Glutamatergic neuron (in vitro differentiated cells): Measurements from ENCODE around the gene ADH1B. TPM values are rescaled to one million over a fixed set of nuclear protein-coding genes. Genes with fewer than 3 reads are reported as not detected.

Experiments
- DNase-seq: peaks from one replicate; pipeline ENCODE4 v3.0.0; 2022
- H3K27ac Mint-ChIP-seq: one replicate; pipeline ENCODE4 v1.8.0; 2020; ENCODE audit warnings: mild to moderate bottlenecking, mixed read lengths, inconsistent platforms; ENCODE audit not compliant: unreplicated experiment
- H3K27me3 Mint-ChIP-seq: one replicate; pipeline ENCODE4 v1.8.0; 2020; ENCODE audit warnings: mild to moderate bottlenecking, moderate library complexity, mixed read lengths, inconsistent platforms; ENCODE audit not compliant: unreplicated experiment
- H3K36me3 Mint-ChIP-seq: one replicate; pipeline ENCODE4 v1.8.0; 2020; ENCODE audit warnings: mild to moderate bottlenecking, mixed read lengths, inconsistent platforms; ENCODE audit not compliant: unreplicated experiment
- H3K4me1 Mint-ChIP-seq: one replicate; pipeline ENCODE4 v1.8.0; 2020; ENCODE audit warnings: mild to moderate bottlenecking, low read depth, mixed read lengths, inconsistent platforms; ENCODE audit not compliant: unreplicated experiment
- H3K4me3 Mint-ChIP-seq: one replicate; pipeline ENCODE4 v1.8.0; 2020; ENCODE audit warnings: mild to moderate bottlenecking, mixed read lengths, inconsistent platforms; ENCODE audit not compliant: unreplicated experiment
- H3K9me3 Mint-ChIP-seq: one replicate; pipeline ENCODE4 v1.8.0; 2020; ENCODE audit warnings: mild to moderate bottlenecking, moderate library complexity, mixed read lengths, inconsistent platforms; ENCODE audit not compliant: unreplicated experiment
- CTCF ChIP-seq: fragments of 200-600 bp; sonication (generic); IDR thresholded peaks from one replicate; pipeline ENCODE4 v1.5.0; 2021; ENCODE audit not compliant: partially characterized antibody, unreplicated experiment
- total RNA-seq: library from RNA; stranded (reverse); fragmentation: NEBNext Ultra II Directional; extraction: Animal tissue kit (Norgen Biotek cat#: 25700); gene quantifications from one replicate; pipeline ENCODE4 v1.2.1, GENCODE V29; 2021; ENCODE audit not compliant: unreplicated experiment

Gene ADH1B
- total RNA-seq, 1 donor from 2014 or later = not detected

GRCh38 chr4:99293357-99293756 is 27.8 kb downstream of the ADH1B start:
- Mint-ChIP-seq H3K36me3 (peaks cover 4% of the 10 kb centered on the region), H3K4me3 (no peak overlapping the region), H3K27ac (no peak overlapping the region), H3K27me3 (no peaks in the 10 kb centered on the region), H3K9me3 (no peaks in the 10 kb centered on the region), H3K4me1 (no peaks in the 10 kb centered on the region)
- no peak for TF ChIP-seq CTCF
- DNase-seq = no peak

GRCh38 chr4:99290848-99291786 is 30.1 kb downstream of the ADH1B start, which contains the start of gene ADH1A:
ADH1A (minus strand) TSS chr4:99290985; CDS start chr4:99290914, 71 bp downstream.
- H3K36me3 Mint-ChIP-seq = peaks cover 4% of the 10 kb centered on the region
- H3K9me3 Mint-ChIP-seq = no peaks in the 10 kb centered on the region
- DNase-seq = no peak
- no peak within 1 kb of the TSS for H3K4me3 Mint-ChIP-seq
- no peak for TF ChIP-seq CTCF
- no peak within 1 kb of the TSS for H3K27ac Mint-ChIP-seq
- H3K27me3 Mint-ChIP-seq = no peaks in the 10 kb centered on the region
- no peaks in the 10 kb centered on the region for H3K4me1 Mint-ChIP-seq

DNA sequence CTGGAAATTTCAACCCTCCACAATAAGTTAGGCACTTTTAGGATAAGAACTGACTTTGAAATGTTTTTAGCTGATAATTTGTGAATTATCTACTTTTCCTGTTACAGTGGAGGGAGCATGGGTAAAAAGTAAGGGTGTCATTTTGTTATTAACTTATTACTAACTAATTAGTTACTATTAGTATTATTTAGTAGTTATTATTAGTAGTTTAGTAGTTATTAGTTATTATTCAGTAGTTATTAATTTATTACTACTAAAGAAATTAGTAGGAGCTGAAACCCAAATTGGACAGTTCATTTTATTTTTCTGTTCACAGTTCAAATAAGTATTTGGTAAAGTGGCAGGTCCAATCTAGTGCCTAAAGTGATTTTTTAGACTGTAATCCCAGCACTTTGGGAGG is 35.8 kb downstream of the ADH1B start:
- H3K4me1 Mint-ChIP-seq = no peaks in the 10 kb centered on the region
- H3K36me3 Mint-ChIP-seq = no peaks in the 10 kb centered on the region
- H3K9me3 Mint-ChIP-seq = no peaks in the 10 kb centered on the region
- no peak overlapping the region for H3K4me3 Mint-ChIP-seq
- DNase-seq = no peak
- H3K27ac Mint-ChIP-seq = no peak overlapping the region
- no peak for TF ChIP-seq CTCF
- H3K27me3 Mint-ChIP-seq = no peaks in the 10 kb centered on the region

GRCh38 chr4:99282731-99283130 is 38.5 kb downstream of the ADH1B start:
- no peak for TF ChIP-seq CTCF
- Mint-ChIP-seq H3K9me3 (no peaks in the 10 kb centered on the region), H3K4me3 (no peak overlapping the region), H3K4me1 (no peaks in the 10 kb centered on the region), H3K27me3 (no peaks in the 10 kb centered on the region), H3K27ac (no peak overlapping the region), H3K36me3 (no peaks in the 10 kb centered on the region)
- DNase-seq = no peak

DNA sequence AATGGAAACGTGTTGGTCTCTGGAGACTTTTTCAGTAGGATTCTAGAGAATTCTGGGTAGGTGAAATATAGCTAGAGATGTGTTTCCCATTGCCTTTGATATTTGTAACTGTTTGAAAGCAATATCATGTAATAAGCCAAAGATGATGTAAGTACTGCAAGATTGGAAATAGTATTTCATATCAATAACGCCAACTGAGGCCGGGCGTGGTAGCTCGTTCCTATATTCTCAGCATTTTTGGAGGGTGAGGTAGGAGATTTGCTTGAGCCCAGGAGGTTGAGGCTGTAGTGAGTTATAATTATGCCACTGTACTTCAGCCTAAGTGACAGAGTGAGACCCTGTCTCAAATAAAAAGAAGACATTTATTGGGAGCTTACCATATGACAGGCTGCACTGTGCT is 39.9 kb downstream of the ADH1B start:
- no peak for DNase-seq
- H3K36me3 Mint-ChIP-seq = no peaks in the 10 kb centered on the region
- H3K4me1 Mint-ChIP-seq = no peaks in the 10 kb centered on the region
- H3K27ac Mint-ChIP-seq = no peak overlapping the region
- H3K4me3 Mint-ChIP-seq = no peak overlapping the region
- no peaks in the 10 kb centered on the region for H3K9me3 Mint-ChIP-seq
- no peak for TF ChIP-seq CTCF
- H3K27me3 Mint-ChIP-seq = no peaks in the 10 kb centered on the region
